Stimulated activated CD8-positive, alpha-beta memory T cell treated with anti-CD3 and anti-CD28 coated beads, Interleukin-12 subunit alpha, Interleukin-12 subunit beta, amount 100 ng/mL, for 1 hour (primary cell): ENCODE data around the gene BNC2.

Source experiments
- DNase-seq: peaks from one replicate; pipeline ENCODE4 v3.0.0-alpha.2; 2020; ENCODE audit warnings: low read depth

Gene BNC2

DNA sequence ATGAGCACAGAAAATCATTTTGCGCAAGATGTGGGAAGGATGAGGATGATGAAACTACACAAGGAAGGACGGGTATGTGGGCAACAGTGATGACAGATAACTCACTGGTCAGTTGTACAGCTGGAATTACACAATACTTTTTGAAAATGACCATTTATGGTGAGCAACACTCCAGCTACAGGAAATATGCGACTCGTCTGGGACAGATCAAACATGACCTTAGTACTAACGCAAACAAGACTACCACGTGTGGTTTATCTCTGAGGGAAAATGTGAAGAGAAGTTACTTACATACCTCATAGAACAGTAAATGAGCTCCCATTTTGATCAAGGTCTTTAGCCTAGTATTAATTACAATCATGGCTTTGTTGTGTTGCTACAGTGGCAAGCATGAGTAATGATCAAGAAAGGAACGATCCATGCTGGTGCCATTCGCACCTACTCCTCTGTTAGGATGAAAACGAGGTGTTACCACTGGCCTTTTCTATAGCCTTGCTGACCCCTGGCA is 456.9 kb downstream of the BNC2 start:
- no peak for DNase-seq

DNA sequence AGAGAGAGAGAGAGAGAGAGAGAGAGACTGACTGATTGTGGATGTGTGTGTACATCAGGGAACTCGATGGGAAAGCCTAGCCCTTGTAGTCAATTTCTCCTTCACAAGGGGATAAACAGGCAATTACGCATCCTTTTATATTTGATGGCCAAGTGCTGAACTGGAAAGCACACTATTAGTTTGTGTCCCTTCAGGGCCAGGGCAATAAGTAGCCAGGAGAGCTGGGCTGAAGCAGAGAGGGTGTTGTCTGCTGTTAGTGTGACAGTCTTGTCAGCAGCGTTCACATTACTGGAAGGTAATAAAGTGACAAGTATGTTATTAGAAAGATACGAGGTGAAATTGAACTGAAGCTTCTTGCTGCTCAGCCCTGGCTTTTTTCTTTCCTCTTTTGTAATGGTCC is 457.7 kb downstream of the BNC2 start:
- no peak for DNase-seq

DNA sequence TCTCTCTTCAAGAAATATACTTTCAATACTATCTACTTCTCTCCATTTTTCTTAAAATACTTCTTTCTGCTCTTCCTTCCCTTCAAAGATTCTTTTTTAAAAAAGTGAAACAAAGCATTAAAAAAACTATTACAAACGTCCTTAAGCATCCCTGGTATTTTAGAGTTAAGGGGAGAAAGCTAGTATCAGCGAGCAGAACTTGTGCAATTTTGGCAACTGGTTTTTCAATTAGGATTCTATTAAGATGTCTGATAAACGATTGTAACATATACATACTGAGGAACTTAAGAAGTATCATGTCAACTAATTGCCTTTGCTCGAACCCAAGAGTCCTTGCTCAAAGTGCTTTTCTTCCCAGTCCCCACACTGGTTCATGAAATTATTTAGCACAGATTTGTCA is 459.2 kb downstream of the BNC2 start:
- no peak for DNase-seq

DNA sequence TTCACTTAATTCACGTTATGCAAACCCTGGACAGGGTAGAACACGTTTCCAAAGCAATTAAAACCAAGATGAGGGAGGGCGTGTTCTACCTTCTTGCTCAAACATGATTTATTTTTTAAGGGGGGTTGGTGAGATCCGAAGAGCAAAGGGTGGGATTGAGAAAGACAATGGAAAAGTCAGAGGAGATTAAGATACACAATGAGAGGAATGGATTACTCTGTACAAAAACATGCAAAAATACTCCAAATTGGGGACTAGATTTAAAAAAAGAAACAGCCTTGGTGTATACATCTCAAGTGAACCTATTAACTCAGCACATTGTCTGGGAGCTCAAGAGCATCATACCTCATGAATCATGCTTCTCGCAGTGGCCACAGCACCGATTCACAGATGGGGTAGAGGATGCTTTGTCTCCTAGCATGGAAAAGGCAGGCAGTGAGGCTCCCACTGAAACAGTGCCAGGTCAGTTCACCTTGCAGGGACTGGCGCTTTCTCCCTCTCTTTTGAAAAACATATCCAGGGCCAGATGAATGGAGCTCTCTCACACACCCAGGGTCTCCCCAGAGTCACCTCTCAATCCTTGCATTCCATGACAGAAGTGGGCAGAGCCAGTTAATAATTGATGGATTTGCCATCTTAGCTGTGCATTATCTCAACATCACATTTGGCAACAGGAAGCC is 459.7 kb downstream of the BNC2 start:
- DNase-seq = no peak

DNA sequence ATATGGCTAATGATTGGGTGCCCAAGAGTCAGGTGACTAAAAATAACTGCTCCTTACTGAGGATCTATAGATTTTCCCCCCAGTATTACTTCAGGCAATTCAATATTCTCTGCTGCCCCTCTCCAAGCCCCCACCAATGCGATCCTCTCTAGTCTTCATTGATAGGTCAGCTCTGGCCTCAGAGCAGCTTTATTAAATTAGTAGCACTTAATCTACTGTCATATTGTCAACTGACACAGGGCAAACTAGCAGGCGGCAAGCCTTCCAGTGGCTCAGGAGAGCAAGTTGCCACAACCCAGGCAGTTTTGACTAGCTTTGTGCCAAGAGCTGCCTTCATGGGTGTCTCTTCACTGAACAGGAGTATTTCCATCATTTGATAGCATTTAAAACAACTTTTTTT is 462.9 kb downstream of the BNC2 start:
- DNase-seq = no peak

DNA sequence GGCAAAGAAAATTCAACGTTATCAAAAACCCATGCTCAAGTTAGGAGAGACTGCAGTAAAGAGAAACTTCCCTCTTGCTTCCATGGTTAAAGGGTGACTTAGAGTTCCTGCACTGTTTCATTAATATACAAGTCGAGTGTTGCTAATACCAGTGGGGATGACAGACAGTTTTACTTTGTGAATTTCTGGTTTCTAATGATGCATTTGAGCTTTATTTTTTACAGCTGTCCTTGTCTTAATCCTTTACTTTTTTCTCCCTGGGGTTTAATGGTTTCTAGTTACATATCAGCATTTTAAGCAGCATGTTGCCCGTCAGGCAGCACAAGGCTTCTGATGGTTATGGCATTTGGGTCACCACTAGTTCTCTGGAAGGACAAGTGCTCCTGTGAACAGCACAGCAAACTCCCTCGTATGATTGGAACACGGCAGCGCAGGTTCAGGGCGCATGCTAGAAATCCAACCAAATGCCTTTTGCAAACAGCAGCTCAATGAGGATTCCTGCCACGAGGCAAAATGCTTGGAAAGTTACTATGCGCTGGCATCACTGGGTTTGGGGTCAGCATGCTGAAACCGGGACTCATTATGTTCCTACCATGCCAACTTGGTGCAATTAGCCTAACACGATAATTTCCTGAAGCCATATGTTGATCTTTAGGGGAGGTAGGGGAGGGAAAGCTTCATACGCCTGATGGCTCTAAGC is 463.8 kb downstream of the BNC2 start:
- DNase-seq = no peak

DNA sequence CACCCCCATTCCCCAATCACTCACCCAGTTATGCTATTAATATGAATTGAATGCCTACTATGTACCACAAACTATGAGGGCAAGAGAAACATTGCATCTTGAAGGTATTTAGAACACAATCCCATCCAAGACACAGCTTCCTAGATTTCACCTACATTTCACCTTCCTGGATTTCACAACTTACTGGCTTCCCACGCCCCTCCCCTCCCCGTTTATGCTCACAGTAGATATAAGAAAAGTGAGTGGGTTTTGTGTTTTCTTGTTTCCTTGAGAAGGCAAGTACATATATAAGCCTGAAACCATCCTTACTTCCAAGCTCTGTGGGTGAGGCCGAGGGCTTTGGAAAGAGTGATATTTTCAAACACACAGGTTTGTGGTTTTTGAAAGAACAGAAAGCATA is 465.0 kb downstream of the BNC2 start:
- no peak for DNase-seq

DNA sequence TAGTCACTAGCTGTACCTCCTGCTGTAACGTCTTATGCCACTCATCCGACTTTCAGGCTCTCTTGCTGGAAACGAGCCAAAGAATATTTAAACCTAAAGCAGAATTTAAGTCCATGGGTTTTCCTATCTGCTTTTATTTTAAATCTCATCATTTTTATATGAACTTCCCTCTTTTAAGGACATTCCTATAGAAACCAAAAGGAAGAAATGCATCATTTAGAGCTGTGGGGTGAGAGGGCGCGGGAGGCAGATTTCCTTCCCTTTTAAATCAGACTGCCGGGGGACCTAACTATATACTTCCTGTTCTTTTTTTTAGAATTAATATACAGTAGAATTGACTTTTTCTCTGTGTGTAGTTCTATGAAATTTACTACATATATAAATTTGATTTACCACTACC is 468.8 kb downstream of the BNC2 start:
- DNase-seq = no peak

DNA sequence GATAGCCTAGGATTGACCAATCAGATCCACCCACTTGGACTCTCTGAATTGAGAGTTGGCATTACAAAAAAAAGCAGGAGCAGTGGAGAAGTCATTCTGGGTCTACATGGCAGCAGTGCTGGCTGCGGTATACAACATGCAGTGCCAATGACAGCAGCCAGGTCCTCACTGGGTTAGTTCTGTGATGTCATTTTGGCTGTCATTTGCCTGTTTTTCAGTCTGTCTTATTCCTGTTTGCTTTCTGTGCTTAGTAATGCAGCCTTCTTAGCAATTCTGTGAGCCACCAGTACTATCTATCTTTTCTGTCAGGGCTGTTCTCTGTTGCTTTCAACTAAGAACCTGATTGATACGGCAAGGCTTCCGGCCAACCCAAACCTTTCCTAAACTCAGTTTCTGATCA is 471.8 kb downstream of the BNC2 start:
- no peak for DNase-seq

DNA sequence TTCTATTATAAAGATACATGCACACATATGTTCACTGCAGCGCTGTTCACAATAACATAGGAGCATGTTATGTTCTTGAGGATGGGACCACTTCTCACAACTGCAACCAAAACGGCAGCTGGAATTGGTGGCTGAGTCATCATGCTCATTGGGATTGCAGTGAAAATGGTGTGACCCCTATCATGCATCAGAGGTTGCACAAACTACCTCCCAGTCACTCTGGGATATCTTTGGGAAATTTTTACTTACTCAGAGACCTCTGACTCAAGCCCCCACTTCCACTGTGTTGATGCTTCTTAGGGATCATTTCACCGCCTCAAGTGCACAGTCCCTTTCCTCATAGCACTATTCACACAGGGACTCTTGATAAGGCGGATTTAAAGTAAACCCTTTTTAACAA is 474.1 kb downstream of the BNC2 start:
- no peak for DNase-seq

DNA sequence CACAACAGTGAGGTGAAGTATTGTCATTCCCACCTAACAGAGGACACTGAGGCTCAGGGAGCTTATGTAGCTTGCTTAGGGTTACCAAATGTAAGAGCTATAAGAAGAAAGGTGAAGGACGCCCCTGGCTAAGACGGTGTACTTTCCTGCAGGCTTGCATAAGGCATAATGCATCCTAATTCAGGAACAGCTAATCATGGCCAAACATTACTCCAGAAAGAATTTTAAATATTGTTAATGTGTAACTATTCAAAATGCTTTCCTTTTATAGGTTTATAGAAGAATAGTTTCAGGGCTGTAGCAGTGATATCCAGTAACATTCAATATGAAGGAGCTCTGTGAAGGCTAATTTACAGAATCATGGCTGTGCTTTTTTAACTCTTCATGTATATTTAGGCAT is 479.1 kb downstream of the BNC2 start:
- no peak for DNase-seq

DNA sequence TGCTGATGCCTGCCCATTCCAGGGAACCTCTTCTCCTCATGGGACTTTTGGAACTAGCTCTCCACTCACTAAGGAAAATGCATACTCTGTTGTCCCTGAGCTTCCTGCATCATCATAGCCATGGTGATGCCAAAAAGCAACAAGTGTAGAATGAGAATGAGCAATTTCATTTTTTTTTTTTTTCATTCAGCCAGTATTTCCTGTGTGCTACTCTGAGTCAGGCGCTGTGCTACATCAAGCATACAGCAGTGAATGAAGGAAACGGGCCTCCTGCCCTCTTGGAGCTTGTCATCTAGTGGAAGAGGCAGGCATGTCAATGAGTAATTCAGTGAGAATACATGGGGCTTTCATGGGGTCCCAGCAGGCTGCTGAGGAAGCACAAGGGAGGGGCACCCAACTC is 483.1 kb downstream of the BNC2 start:
- DNase-seq = no peak

DNA sequence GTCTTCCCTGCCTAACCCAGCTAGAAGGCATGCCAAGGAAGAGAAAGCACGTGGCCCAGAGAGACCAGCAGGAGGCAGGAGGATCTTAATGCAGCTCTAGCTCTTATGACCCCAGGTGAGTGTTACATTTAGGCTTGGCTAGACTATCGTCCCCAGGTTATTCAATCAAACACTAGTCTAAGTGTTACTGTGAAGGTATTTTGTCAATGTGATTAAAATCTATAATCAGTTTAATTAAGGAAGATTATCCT is 483.7 kb downstream of the BNC2 start:
- no peak for DNase-seq

DNA sequence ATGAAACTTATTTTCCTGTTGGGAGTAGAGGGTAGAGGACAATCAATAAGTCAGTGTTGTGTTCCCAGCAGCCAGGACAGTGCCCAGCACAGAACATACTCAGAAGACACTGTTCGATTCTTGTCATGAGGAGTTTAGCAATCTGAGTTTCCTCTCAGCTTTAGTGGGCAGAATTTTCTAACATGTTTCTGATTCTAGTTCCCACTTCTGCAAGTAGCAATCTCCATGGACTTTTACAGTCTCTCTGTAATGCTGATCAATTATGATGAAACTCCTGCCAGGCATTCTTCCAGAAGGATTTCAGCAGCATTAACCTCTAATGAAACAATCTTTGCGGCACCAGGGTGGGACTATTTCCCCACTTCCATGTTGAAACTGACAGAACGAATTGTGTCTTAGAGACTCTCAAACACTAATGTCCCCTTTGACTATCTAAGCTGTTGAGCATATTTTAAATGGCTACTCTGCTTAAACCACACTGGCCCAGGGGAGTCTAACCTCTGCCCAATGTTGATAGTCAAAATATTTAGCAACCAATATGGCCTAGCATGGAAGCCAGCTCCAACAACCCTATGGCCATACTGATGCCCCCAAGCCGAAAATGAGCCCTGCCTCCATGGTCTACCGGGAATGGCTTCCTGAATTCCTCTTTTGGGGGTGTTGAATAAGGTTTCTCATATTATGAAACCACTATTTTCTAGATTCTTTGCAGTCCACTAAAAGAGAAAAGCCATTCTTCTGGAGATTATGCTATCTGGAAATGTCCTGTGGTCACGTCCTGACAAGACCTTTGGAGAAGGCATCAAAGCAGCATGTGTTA is 484.3 kb downstream of the BNC2 start:
- no peak for DNase-seq

DNA sequence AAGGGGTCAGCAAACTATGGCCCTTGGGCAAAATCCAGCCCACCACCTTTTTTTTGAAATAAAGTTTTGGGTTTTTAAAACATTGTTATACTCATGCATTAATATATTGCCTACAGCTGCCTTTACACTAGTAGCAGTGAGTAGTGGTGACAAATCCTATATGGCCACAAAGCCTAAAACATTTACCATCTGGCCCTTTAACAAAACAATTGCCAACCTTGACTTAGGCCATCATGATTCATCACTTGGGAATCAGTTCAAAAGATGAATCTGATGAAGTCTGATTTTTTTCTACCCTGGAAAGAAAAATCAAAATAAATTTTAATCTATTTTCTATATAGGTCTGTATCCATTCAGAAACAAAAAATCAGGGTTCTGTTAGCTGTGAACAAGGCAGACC is 484.9 kb downstream of the BNC2 start:
- DNase-seq = no peak

DNA sequence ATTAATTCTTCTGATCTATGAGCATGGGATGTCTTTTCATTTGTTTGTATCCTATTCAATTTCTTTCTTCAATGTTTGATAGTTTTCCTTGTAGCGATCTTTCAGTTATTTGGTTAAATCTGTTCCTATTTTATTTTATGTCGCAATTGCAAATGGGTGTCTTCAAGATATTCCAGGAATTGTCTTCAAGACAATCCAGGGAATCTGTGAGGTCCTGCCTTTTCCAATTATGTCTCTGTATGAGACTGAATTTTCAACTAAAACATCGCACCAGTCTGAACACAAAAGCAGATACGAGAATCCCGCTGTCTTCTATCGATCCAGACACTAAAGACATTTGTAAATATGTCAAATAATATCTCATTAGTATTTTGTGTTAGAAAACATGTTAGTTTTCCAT is 485.5 kb downstream of the BNC2 start:
- no peak for DNase-seq

DNA sequence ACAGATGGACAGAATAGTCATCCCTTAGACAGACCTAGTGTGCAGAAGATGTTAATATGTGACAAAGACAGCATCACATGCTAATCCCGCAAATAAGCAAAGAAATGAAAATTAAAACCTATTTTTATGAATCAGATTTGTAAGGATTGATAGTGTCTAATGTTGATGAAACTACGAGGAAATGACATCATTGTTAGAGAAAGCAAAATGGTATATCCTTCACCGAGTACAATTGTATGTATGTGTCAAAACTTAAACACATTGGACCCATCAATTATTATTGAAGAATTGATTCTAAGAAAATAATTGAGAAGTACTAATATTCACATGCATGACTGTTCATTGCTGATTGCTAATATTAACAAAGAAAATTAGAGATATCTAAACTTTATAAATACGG is 493.2 kb downstream of the BNC2 start:
- DNase-seq = no peak

DNA sequence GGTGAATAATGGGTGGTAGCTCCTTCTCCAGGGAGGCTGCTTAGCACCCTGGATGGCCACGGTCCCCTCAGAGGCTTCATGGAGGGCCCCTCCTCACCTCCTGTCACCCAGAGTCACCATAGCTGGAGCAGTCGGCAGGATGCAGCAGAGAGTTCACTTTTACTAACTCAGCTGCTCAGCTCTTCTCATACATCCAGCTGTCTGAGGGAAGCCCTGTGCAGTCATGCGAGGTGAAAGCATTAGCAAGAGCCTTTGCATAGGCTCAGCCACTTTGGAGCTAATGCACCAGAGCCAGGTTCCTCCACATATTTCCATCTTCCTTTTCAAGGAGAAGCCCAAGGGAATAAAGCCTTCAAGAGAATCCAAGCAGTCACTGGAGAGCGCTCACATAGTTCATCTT is 499.2 kb downstream of the BNC2 start:
- DNase-seq = no peak

DNA sequence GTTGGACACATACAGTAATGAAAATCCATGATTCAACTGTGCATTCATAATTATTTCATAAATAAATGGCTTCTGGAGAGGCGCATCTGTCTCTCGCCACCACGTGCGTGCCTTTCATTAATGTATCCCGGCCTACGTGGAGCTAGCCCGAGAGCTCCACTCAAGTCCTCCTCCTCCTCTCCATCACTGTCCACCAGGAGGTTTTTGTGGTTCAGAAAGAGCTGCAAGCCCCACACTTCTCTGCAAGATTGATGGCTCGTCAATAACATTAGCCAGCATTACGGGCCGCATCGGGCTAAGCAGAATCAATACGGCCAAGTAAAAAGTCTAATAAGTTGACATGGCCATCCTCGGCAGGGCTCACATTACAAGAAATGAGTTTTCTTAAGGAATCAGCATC is 499.8 kb downstream of the BNC2 start:
- no peak for DNase-seq

DNA sequence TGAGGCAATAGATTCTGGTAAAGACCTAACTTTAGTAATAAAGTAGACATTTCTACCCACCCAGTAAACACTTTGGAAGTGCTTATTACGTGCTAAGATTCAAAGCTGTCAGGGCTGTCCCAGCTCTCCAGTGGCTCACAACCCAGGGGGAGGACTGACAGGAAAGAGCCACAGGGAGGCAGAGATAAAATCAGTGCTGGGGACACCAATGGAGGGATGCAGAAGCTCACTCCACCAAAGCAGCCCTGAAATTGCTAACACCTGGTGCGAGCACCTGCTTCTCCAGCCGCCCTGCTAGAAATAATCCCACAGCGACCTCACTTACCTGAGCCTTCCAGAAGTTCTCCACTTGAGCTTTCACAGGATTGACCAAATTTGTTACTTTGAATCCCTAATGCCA is 501.0 kb downstream of the BNC2 start:
- no peak for DNase-seq

DNA sequence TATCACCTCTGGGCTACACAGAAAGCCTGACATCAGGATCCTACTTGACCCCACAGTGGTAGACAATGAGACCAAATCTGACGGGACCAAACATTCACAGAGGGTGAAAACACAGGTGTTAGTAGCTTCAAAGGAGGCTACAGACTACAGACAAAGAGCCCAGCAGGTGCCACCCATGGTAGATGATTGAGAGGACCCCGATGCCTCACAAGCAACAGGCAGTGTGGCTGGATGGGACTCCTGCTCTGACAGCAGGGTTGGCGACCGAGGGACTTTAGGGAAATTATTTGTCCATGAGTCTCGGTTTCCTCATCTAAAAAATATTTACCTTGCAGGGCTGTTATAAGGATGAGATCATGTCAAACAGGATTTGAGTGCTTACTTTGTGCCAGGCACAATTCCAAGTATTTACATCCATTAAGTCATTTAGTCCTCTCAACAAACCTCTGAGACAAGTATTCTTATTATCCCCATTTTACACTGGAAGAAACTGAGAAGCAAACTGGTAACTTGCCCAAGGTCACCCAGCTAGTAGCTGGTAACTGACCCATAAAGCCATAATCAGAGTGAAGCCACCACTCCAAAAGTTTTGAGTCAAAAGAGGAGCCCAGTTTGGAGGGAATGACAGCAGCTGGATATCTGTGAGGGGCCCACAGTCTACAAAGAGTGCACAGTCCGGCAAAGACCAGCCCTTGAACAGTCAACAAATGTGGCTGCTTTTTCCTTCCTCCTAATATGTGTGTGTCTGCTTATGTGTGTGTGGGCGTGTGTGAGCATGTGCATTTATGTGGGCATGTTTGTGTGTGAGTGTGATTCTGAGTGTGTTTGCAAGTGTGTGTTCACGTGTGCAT is 502.0 kb downstream of the BNC2 start:
- no peak for DNase-seq

DNA sequence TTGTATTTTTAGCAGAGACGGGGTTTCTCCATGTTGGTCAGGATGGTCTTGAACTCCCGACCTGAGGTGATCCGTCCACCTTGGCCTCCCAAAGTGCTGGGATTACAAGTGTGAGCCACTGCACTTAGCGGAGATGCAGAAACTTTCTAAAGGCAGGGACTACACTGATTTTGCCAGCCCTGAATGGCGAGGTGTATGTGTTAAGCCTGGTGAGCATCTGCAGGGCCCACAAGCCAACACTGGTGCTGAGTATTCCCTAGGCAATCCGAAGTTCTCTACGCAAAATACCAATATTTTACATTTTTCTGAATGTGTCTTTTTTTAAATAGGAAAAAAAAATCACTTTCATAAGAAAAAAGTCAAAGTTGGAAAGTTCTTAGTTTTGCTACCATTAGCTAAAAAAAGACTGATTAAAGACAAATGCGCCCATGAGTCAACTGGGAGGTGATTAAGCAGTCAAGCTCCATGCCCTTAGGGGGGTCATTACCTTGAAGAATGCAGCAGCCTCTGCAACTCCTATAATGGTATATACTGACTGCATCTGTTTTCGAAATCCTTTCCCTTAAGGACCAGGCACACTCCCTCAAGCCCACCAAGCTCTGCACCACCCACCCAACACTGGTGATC is 502.8 kb downstream of the BNC2 start:
- DNase-seq = no peak
